HG03095 (cell line): ENCODE measurements around the gene TMED8.
"Not testable (repeated sequence)": the region's sequence is repeated elsewhere in the genome, so short reads cannot be mapped to it uniquely, and the experiment has no call there.

Experiments used
- ATAC-seq: cut with Tn5 transposase; IDR thresholded peaks from one replicate; pipeline ENCODE4 v1.9.1; 2021; ENCODE audit warnings: moderate library complexity; ENCODE audit not compliant: unreplicated experiment

TMED8 gene

GRCh38 chr14:77323571-77323970, 53.3 kb downstream of the TMED8 start:
- no peak for ATAC-seq

GRCh38 chr14:77322951-77323350, 53.9 kb downstream of the TMED8 start:
- no peak for ATAC-seq

GRCh38 chr14:77322250-77322902, 54.5 kb downstream of the TMED8 start:
- no peak for ATAC-seq

- ATAC-seq = peak; percentile 62
Measured at GRCh38 chr14:77320238-77320935, 56.5 kb downstream of the TMED8 start, which contains the start of gene POMT2. POMT2 (minus strand) TSS chr14:77320883; CDS start chr14:77320681, 202 bp downstream.

- no peak for ATAC-seq
Measured at GRCh38 chr14:77319422-77319821, 57.5 kb downstream of the TMED8 start.

GRCh38 chr14:77318756-77319155, 58.1 kb downstream of the TMED8 start:
- not testable (repeated sequence) for ATAC-seq

- ATAC-seq = no peak
Measured at GRCh38 chr14:77318006-77318553, 58.8 kb downstream of the TMED8 start.

- ATAC-seq = no peak
Measured at GRCh38 chr14:77316872-77317301, 60.0 kb downstream of the TMED8 start.

GRCh38 chr14:77316195-77316505, 60.7 kb downstream of the TMED8 start:
- no peak for ATAC-seq

GRCh38 chr14:77314539-77315457, 62.1 kb downstream of the TMED8 start:
- no peak for ATAC-seq

GRCh38 chr14:77314043-77314442, 62.9 kb downstream of the TMED8 start:
- ATAC-seq = no peak

GRCh38 chr14:77313371-77313770, 63.5 kb downstream of the TMED8 start:
- ATAC-seq = no peak

- no peak for ATAC-seq
Measured at GRCh38 chr14:77311217-77311616, 65.7 kb downstream of the TMED8 start.

- no peak for ATAC-seq
Measured at GRCh38 chr14:77310026-77310425, 66.9 kb downstream of the TMED8 start.

GRCh38 chr14:77309131-77309530, 67.8 kb downstream of the TMED8 start:
- no peak for ATAC-seq

- no peak for ATAC-seq
Measured at GRCh38 chr14:77306851-77307496, 69.9 kb downstream of the TMED8 start.

GRCh38 chr14:77306416-77306815, 70.5 kb downstream of the TMED8 start:
- no peak for ATAC-seq

- ATAC-seq = no peak
Measured at GRCh38 chr14:77305696-77306095, 71.2 kb downstream of the TMED8 start.

- peak; percentile 57 for ATAC-seq
Measured at GRCh38 chr14:77303417-77304156, 73.3 kb downstream of the TMED8 start.

- no peak for ATAC-seq
Measured at GRCh38 chr14:77302926-77303325, 74.0 kb downstream of the TMED8 start.
